Keratinocyte (primary cell): Measurements from ENCODE around the gene DDAH2. TPM values are rescaled to one million over a fixed set of nuclear protein-coding genes. Genes with fewer than 3 reads are reported as not detected.

Experiments used
- DNase-seq: peaks from one replicate; pipeline ENCODE4 v3.0.0-alpha.2; 2011; ENCODE audit warnings: low read depth, missing footprints, low spot score
- FAIRE-seq: peaks from 2 replicates; lab custom pipeline; 2011; peaks lifted over from hg19 to GRCh38; lab: Jason Lieb, UNC
- H2AFZ ChIP-seq: 2 replicates; pipeline ENCODE4 v1.6.0; 2012; ENCODE audit warnings: low read length, control low read depth, inconsistent platforms; ENCODE audit not compliant: control insufficient read depth
- H3K27ac ChIP-seq: 2 replicates; pipeline ENCODE4 v1.5.1; 2011; ENCODE audit warnings: low read length; ENCODE audit not compliant: control insufficient read depth, insufficient read depth
- H3K27me3 ChIP-seq: 3 replicates; pipeline ENCODE4 v1.6.0; 2011; ENCODE audit warnings: low read length; ENCODE audit not compliant: control insufficient read depth, insufficient read depth; ENCODE audit errors: extremely low read depth
- H3K36me3 ChIP-seq, 2 experiments: 2 replicates in 1 of 2; 3 replicates in 1 of 2; pipeline ENCODE4 v1.5.1; 2011; ENCODE audit warnings: low read length in 2 of 2, mild to moderate bottlenecking in 1 of 2; ENCODE audit not compliant: control insufficient read depth in 2 of 2, insufficient read depth in 2 of 2; ENCODE audit errors: extremely low read depth in 1 of 2
- H3K4me1 ChIP-seq: 3 replicates; pipeline ENCODE4 v1.5.1; 2011; ENCODE audit warnings: low read length; ENCODE audit not compliant: control insufficient read depth, insufficient read depth; ENCODE audit errors: extremely low read depth
- H3K4me2 ChIP-seq: 3 replicates; pipeline ENCODE4 v1.6.0; 2011; ENCODE audit warnings: low read depth, low read length; ENCODE audit not compliant: control insufficient read depth, insufficient read depth; ENCODE audit errors: extremely low read depth
- H3K4me3 ChIP-seq, 3 experiments: fragments of 200-600 bp in 1 of 3; sonication (generic) in 1 of 3; 2 replicates in 2 of 3; 3 replicates in 1 of 3; pipeline ENCODE4 v1.5.1; 2011 to 2016; ENCODE audit warnings: low read length in 3 of 3, mild to moderate bottlenecking in 3 of 3, control low read depth in 2 of 3, inconsistent platforms in 1 of 3, low read depth in 1 of 3, mixed read lengths in 1 of 3, mixed run types in 1 of 3, moderate library complexity in 1 of 3; ENCODE audit not compliant: control insufficient read depth in 2 of 3, insufficient read depth in 2 of 3; ENCODE audit errors: extremely low read depth in 1 of 3
- H3K79me2 ChIP-seq: 2 replicates; pipeline ENCODE4 v1.6.0; 2012; ENCODE audit warnings: low read length; ENCODE audit not compliant: control insufficient read depth, insufficient read depth
- H3K9ac ChIP-seq: 3 replicates; pipeline ENCODE4 v1.6.0; 2011; ENCODE audit warnings: low read length; ENCODE audit not compliant: control insufficient read depth, insufficient read depth; ENCODE audit errors: extremely low read depth
- H3K9me1 ChIP-seq: 3 replicates; pipeline ENCODE4 v1.6.0; 2011; ENCODE audit warnings: low read length; ENCODE audit not compliant: control insufficient read depth, insufficient read depth; ENCODE audit errors: extremely low read depth
- H3K9me3 ChIP-seq: 2 replicates; pipeline ENCODE4 v1.5.1; 2012; ENCODE audit warnings: low read depth, low read length; ENCODE audit not compliant: control insufficient read depth
- H4K20me1 ChIP-seq: 3 replicates; pipeline ENCODE4 v1.6.0; 2011; ENCODE audit warnings: low read length; ENCODE audit not compliant: control insufficient read depth, insufficient read depth; ENCODE audit errors: extremely low read depth
- EZH2 ChIP-seq: IDR thresholded peaks from one replicate; pipeline ENCODE4 v1.6.1; 2012; ENCODE audit warnings: inconsistent platforms, mild to moderate bottlenecking, low read length, moderate library complexity
- dilution Hi-C: fragments of 300-500 bp; cut with MboI; formaldehyde crosslinking; loops from one replicate; pipeline ENCODE4 v1.7.0; 2020; ENCODE audit warnings: low sequenced_read_pairs; ENCODE audit not compliant: extremely low pct_ligation_motif_present
- polyA plus RNA-seq, 5 experiments: library from polyadenylated mRNA; depleted of rRNA in 3 of 5; stranded (reverse) in 3 of 5; stranded (forward) in 1 of 5; unstranded in 1 of 5; fragments of >200 nt; gene quantifications; 1 replicate in 1 of 5; 2 replicates in 3 of 5; 3 replicates in 1 of 5; pipeline versions ENCODE4 v1.2.1 to v1.2.3, GENCODE V29; 2011 to 2012; ENCODE audit warnings: missing spikeins in 2 of 5, low read depth in 1 of 5, low replicate concordance in 1 of 5
- TF ChIP-seq, protein P1 (sequence below), 3 experiments: IDR thresholded peaks in 1 of 3; conservative IDR thresholded peaks in 1 of 3; optimal IDR thresholded peaks in 1 of 3; 2 replicates in 2 of 3; 3 replicates in 1 of 3; pipeline versions ENCODE3 to v1.5.1; 2011; ENCODE audit warnings: low read length in 3 of 3, mild to moderate bottlenecking in 3 of 3, moderate library complexity in 2 of 3, control low read depth in 1 of 3, inconsistent platforms in 1 of 3; ENCODE audit not compliant: insufficient read depth in 2 of 3; ENCODE audit errors: extremely low read depth in 1 of 3

DDAH2 gene
- polyA plus RNA-seq, 1 donor (not counting 4 experiments of a cell fraction or from before 2014, with no cell fraction given): 3.0 TPM

DNA sequence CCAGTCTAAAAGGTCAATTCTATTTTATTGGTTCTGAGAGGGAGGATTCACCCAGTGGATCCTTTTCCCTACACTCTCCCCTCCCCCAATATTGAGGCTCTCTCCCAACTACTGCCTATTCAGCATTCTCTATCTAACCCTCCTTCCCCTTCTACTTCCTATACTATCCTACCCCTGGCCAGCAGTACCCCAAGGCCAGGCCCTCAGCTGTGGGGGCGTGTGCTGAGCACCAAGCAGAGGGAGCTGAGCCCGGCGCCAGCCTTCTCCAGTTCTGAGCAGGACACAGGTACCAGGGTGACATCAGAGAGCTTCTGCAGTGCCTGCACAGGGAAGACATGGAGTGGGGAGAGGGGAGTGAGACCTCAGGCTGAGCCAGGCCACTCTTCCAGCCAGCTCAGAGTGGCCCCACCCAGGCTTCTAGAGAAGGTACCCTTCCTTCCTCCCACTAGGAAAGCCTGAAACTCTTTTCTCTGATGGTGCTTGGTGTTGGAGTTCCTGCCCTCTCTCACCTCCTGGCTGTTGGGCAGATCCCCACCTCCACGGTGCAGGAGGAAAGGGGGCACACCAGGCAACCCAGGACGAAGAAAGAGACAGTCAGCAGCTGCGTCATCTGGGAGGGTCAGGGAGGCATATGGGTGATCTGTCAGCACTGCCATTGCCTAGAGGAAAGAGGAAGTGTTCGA is 1.9 kb downstream of the DDAH2 start:
- TF ChIP-seq EZH2: no peak
- TF ChIP-seq, protein P1, sequence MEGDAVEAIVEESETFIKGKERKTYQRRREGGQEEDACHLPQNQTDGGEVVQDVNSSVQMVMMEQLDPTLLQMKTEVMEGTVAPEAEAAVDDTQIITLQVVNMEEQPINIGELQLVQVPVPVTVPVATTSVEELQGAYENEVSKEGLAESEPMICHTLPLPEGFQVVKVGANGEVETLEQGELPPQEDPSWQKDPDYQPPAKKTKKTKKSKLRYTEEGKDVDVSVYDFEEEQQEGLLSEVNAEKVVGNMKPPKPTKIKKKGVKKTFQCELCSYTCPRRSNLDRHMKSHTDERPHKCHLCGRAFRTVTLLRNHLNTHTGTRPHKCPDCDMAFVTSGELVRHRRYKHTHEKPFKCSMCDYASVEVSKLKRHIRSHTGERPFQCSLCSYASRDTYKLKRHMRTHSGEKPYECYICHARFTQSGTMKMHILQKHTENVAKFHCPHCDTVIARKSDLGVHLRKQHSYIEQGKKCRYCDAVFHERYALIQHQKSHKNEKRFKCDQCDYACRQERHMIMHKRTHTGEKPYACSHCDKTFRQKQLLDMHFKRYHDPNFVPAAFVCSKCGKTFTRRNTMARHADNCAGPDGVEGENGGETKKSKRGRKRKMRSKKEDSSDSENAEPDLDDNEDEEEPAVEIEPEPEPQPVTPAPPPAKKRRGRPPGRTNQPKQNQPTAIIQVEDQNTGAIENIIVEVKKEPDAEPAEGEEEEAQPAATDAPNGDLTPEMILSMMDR (optimal IDR thresholded peaks at IDR 0.05 in 1 of 3, IDR thresholded peaks at IDR 0.05 in 1 of 3, conservative IDR thresholded peaks at IDR 0.05 in 1 of 3; ENCODE audit: extremely low read depth in 1 of 3, insufficient read depth in 2 of 3, low read length in 3 of 3): no peak
- H3K4me1 ChIP-seq: peaks cover 9% of the 10 kb centered on the region
- H3K79me2 ChIP-seq: no peaks in the 10 kb centered on the region
- H3K27ac ChIP-seq: no peak overlapping the region
- H2AFZ ChIP-seq: no peak overlapping the region
- no peak overlapping the region for H3K4me2 ChIP-seq
- H4K20me1 ChIP-seq: peaks cover 6% of the 10 kb centered on the region
- no peaks in the 10 kb centered on the region for H3K9me3 ChIP-seq
- DNase-seq (no peak), FAIRE-seq (no peak)
- peaks cover 2% of the 10 kb centered on the region for H3K9me1 ChIP-seq
- H3K9ac ChIP-seq: no peak overlapping the region
- no peaks in the 10 kb centered on the region for H3K27me3 ChIP-seq
- dilution Hi-C loops: no loop called here
- H3K4me3 ChIP-seq: no peak overlapping the region
- peaks cover 15 to 20% of the 10 kb centered on the region in 2 experiments for H3K36me3 ChIP-seq

DNA sequence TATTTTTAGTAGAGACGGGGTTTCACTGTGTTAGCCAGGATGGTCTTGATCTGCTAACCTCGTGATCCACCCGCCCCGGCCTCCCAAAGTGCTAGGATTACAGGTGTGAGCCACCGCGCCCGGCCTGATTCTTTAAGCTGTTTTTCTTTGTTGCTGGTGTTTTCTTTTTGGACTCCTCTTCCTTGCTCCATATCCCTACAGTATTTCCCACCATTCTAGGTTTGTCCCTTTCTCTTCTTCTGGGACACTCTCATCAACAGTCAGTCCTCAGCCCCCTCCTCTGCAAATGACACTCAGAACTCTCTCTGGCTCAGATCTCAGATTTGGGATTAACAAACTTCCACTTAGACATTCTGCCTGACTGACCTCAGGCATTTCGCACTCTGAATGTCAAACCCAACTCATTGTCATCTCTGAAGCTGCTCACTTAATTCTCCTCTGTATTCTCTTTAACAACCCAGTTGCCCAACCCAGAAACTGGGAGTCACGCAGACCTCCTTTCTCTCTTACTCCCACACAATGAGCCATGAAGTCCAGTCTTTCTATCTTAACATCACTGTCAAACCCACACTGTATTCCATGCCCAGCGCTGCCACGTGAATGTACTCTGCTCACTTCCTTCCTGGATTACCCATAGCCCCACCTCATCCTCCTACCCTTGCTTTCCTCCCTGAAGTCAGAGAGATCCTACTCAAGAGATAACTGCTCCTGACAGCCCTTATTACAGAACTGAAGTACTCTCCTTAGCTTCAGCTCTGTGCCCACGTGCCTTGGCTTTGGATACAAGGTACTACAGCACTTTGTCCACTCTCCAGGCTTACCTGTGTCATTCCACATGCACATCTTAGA is 3.4 kb downstream of the DDAH2 start:
- no peak overlapping the region for H3K9ac ChIP-seq
- dilution Hi-C loops: no loop called here
- no peak for TF ChIP-seq EZH2
- TF ChIP-seq, protein P1 (optimal IDR thresholded peaks at IDR 0.05 in 1 of 3, IDR thresholded peaks at IDR 0.05 in 1 of 3, conservative IDR thresholded peaks at IDR 0.05 in 1 of 3; ENCODE audit: extremely low read depth in 1 of 3, insufficient read depth in 2 of 3, low read length in 3 of 3): no peak

More for the DNA sequence above, 3.4 kb downstream of the DDAH2 start:
- Histone ChIP-seq H3K9me1 (no peaks in the 10 kb centered on the region), H4K20me1 (peaks cover 3% of the 10 kb centered on the region), H3K27ac (no peak overlapping the region), H3K4me1 (peaks cover 9% of the 10 kb centered on the region), H3K79me2 (no peaks in the 10 kb centered on the region), H3K36me3 (peaks cover 5 to 6% of the 10 kb centered on the region in 2 experiments), H3K27me3 (no peaks in the 10 kb centered on the region), H3K4me2 (no peak overlapping the region), H3K4me3 (no peak overlapping the region), H3K9me3 (no peaks in the 10 kb centered on the region), H2AFZ (no peak overlapping the region)
- FAIRE-seq: no peak
- no peak for DNase-seq
